GM19467 (cell line): Measurements from ENCODE around the gene TINCR.

ENCODE experiments used
- ATAC-seq: cut with Tn5 transposase; IDR thresholded peaks from one replicate; pipeline ENCODE4 v1.9.1; 2021; ENCODE audit warnings: mild to moderate bottlenecking, moderate library complexity; ENCODE audit not compliant: unreplicated experiment

The TINCR gene

GRCh38 chr19:5590151-5590864 is 22.6 kb upstream of the TINCR start:
- no peak for ATAC-seq

GRCh38 chr19:5588906-5589676 is 21.3 kb upstream of the TINCR start:
- ATAC-seq, result no peak

GRCh38 chr19:5588441-5588840 is 20.7 kb upstream of the TINCR start:
- no peak for ATAC-seq

- ATAC-seq, result no peak
Observed at GRCh38 chr19:5587661-5588060, 19.9 kb upstream of the TINCR start.

- ATAC-seq, result no peak
Observed at GRCh38 chr19:5587071-5587455, 19.3 kb upstream of the TINCR start.

- no peak for ATAC-seq
Observed at GRCh38 chr19:5586300-5587070, 18.7 kb upstream of the TINCR start.

- ATAC-seq, result no peak
Observed at GRCh38 chr19:5585461-5586299, 17.9 kb upstream of the TINCR start.

GRCh38 chr19:5580161-5580571 is 12.4 kb upstream of the TINCR start:
- no peak for ATAC-seq

GRCh38 chr19:5579697-5580096 is 11.9 kb upstream of the TINCR start:
- no peak for ATAC-seq

GRCh38 chr19:5579286-5579685 is 11.5 kb upstream of the TINCR start:
- ATAC-seq, result no peak

GRCh38 chr19:5578097-5578846 is 10.5 kb upstream of the TINCR start:
- no peak for ATAC-seq

GRCh38 chr19:5575590-5575989 is 7.8 kb upstream of the TINCR start:
- no peak for ATAC-seq

GRCh38 chr19:5572556-5573286 is 5.0 kb upstream of the TINCR start:
- ATAC-seq, result no peak

GRCh38 chr19:5571777-5572176 is 4.0 kb upstream of the TINCR start:
- no peak for ATAC-seq

GRCh38 chr19:5567970-5568407 is 236 bp upstream of the TINCR start:
- no peak for ATAC-seq

- no peak for ATAC-seq
Observed at GRCh38 chr19:5564930-5565329, 2.8 kb downstream of the TINCR start.

- ATAC-seq, result no peak
Observed at GRCh38 chr19:5563935-5564612, 3.7 kb downstream of the TINCR start.

- no peak for ATAC-seq
Observed at GRCh38 chr19:5563008-5563431, 4.7 kb downstream of the TINCR start.

GRCh38 chr19:5562280-5562679 is 5.5 kb downstream of the TINCR start:
- no peak for ATAC-seq
